ENCODE measurements around the gene TMEM132C. TPM values are rescaled to one million over a fixed set of nuclear protein-coding genes. Genes with fewer than 3 reads are reported as not detected.

TMEM132C gene
- total and polyA plus RNA-seq, 2 of the 4 experiments (the other 2 are of a cell fraction) = not detected

- DNase-seq (no peak), ATAC-seq (ENCODE audit: low read depth) (no peak)
- Histone ChIP-seq H2BK20ac (ENCODE audit: low read depth, low read length) (no peak overlapping the region), H3K27ac (ENCODE audit: insufficient read depth, low read length) (no peak overlapping the region), H2AFZ (replicated peaks; ENCODE audit: low read length, poor library complexity) (no peak overlapping the region), H4K8ac (ENCODE audit: low read depth in 2 of 2, low read length in 2 of 2) (no peak overlapping the region), H3K14ac (replicated peaks; ENCODE audit: low read depth, low read length) (no peak overlapping the region), H3K18ac (ENCODE audit: low read depth, low read length) (no peak overlapping the region), H2BK5ac (ENCODE audit: low read depth, low read length, poor library complexity, severe bottlenecking) (no peak overlapping the region), H3K56ac (ENCODE audit: extremely low read depth, insufficient read depth, low read length) (no peak overlapping the region), H3K4me3 (ENCODE audit: insufficient read depth, low read depth, low read length) (no peak overlapping the region), H3K9me1 (ENCODE audit: insufficient read depth, low read length) (no peaks in the 10 kb centered on the region), H4K91ac (ENCODE audit: insufficient read depth, low read depth, low read length) (no peak overlapping the region), H3K27me3 (ENCODE audit: control insufficient read depth, insufficient read depth, low read length) (no peaks in the 10 kb centered on the region), H2BK120ac (ENCODE audit: low read depth, low read length) (no peak overlapping the region), H2AK9ac (replicated peaks; ENCODE audit: low read depth, low read length, poor library complexity) (no peak overlapping the region), H3K9ac (ENCODE audit: low read depth, low read length) (no peak overlapping the region), H4K20me1 (ENCODE audit: insufficient read depth, low read length) (no peaks in the 10 kb centered on the region), H3K23ac (ENCODE audit: low read depth, low read length) (no peak overlapping the region), H3K4me1 (ENCODE audit: control insufficient read depth, insufficient read depth, low read length) (no peaks in the 10 kb centered on the region), H2BK15ac (ENCODE audit: low read depth, low read length) (no peak overlapping the region), H3K4me2 (ENCODE audit: low read depth, low read length) (no peak overlapping the region), H3K36me3 (ENCODE audit: control insufficient read depth, insufficient read depth, low read length) (no peaks in the 10 kb centered on the region), H3K79me1 (ENCODE audit: low read depth in 1 of 2, low read length in 2 of 2) (no peaks in the 10 kb centered on the region), H3K9me3 (ENCODE audit: control insufficient read depth, insufficient read depth, low read length) (peaks cover 43% of the 10 kb centered on the region), H3K4ac (ENCODE audit: low read depth, low read length) (no peak overlapping the region), H2AK5ac (ENCODE audit: low read depth, low read length) (no peak overlapping the region), H4K5ac (ENCODE audit: low read depth, low read length) (no peak overlapping the region)
- no TSS peak for BruUV-seq (replicated peaks)
- ChIA-PET CTCF (interaction anchor here (0.6 kb wide), 1 partner anchor 1011 kb away, joined by 3 read pairs; no protein-coding TSS in a partner anchor), POLR2A (ENCODE audit: unreplicated experiment) (no interaction called here)
- dilution Hi-C loops (cut with HindIII; ENCODE audit: low sequenced_read_pairs, unreplicated experiment) = no loop called here
- intact Hi-C loops (cut with micrococcal nuclease) = no loop called here
- TF ChIP-seq MAFK (IDR thresholded peaks at IDR 0.05; ENCODE audit: low read depth, low read length) = no peak
- TF ChIP-seq CEBPB (IDR thresholded peaks at IDR 0.05; ENCODE audit: low read depth, low read length) = no peak
- no peak for TF ChIP-seq MAZ (IDR thresholded peaks at IDR 0.05; ENCODE audit: borderline replicate concordance, low read depth, low read length)
- no peak for TF ChIP-seq FOS (IDR thresholded peaks at IDR 0.05; ENCODE audit: low read depth, low read length)
- TF ChIP-seq BHLHE40 (IDR thresholded peaks at IDR 0.05; ENCODE audit: low read depth, low read length) = no peak
- no peak for TF ChIP-seq POLR2A (IDR thresholded peaks at IDR 0.05; ENCODE audit: low read depth, low read length)
- no peak for TF ChIP-seq RAD21 (IDR thresholded peaks at IDR 0.05; ENCODE audit: low read length)
- no peak for TF ChIP-seq NFE2L2 (IDR thresholded peaks at IDR 0.05; ENCODE audit: low read depth, low read length)
- no peak for TF ChIP-seq RFX5 (IDR thresholded peaks at IDR 0.05; ENCODE audit: low read depth, low read length)
- TF ChIP-seq CTCF (conservative IDR thresholded peaks at IDR 0.05; ENCODE audit: low read depth, low read length) = no peak
- WGBS, 2 experiments (ENCODE audit: extremely low coverage in 2 of 2, insufficient read length in 1 of 2) = no CpG with 5 or more reads among the region's 5 CpGs
- in situ Hi-C loops (cut with MboI; ENCODE audit: low sequenced_read_pairs) = no loop called here
These were observed 442.7 kb downstream of the TMEM132C start for GRCh38 chr12:128709660-128710059.

Measured in IMR-90 (cell line).